H1 (cell line): ENCODE measurements around the gene ASTN2. TPM values are rescaled to one million over a fixed set of nuclear protein-coding genes. Genes with fewer than 3 reads are reported as not detected.

Experiments
- CTCF ChIA-PET: fragments of 300-600 bp; sonication (Branson Sonifier 250); formaldehyde crosslinking; loops from one replicate; lab custom pipeline; 2021; ENCODE audit not compliant: partially characterized antibody; lab: Charles Lee
- POLR2A ChIA-PET: fragments of 300-600 bp; sonication (Branson Sonifier 250); formaldehyde crosslinking; loops from one replicate; lab custom pipeline; 2021; ENCODE audit warnings: inconsistent platforms; ENCODE audit not compliant: partially characterized antibody; lab: Charles Lee
- DNase-seq, 2 experiments: peaks; one replicate each; pipeline versions ENCODE4 v3.0.0 to v3.0.0-alpha.2; 2010 to 2022; ENCODE audit warnings: low spot score in 2 of 2, low read depth in 1 of 2, mixed read lengths in 1 of 2
- FAIRE-seq: peaks from 2 replicates; lab custom pipeline; 2011; peaks lifted over from hg19 to GRCh38; lab: Jason Lieb, UNC
- H2AFZ ChIP-seq: 2 replicates; pipeline ENCODE4 v1.8.1; 2012; ENCODE audit warnings: low read length, inconsistent platforms
- H2AK5ac ChIP-seq: 2 replicates; pipeline ENCODE4 v1.6.1; 2013; ENCODE audit warnings: low read depth, low read length
- H2BK120ac ChIP-seq: replicated peaks from 2 replicates; pipeline ENCODE3; 2013; ENCODE audit warnings: low read depth, low read length, inconsistent platforms
- H2BK12ac ChIP-seq: 2 replicates; pipeline ENCODE4 v1.6.1; 2013; ENCODE audit warnings: low read depth, low read length
- H2BK15ac ChIP-seq: 2 replicates; pipeline ENCODE4 v1.6.1; 2013; ENCODE audit warnings: low read length
- H2BK20ac ChIP-seq: 2 replicates; pipeline ENCODE4 v1.6.1; 2013; ENCODE audit warnings: low read length
- H2BK5ac ChIP-seq: 2 replicates; pipeline ENCODE4 v1.6.1; 2013; ENCODE audit warnings: low read depth, low read length
- H3K14ac ChIP-seq: 2 replicates; pipeline ENCODE4 v1.6.1; 2013; ENCODE audit warnings: inconsistent platforms; ENCODE audit not compliant: insufficient read length
- H3K18ac ChIP-seq: 2 replicates; pipeline ENCODE4 v1.6.1; 2013; ENCODE audit warnings: low read length; ENCODE audit errors: extremely low read depth
- H3K23ac ChIP-seq: 2 replicates; pipeline ENCODE4 v1.6.1; 2013; ENCODE audit warnings: inconsistent platforms; ENCODE audit not compliant: insufficient read length
- H3K23me2 ChIP-seq: 2 replicates; pipeline ENCODE4 v1.6.1; 2013; ENCODE audit warnings: low read depth, low read length
- H3K27ac ChIP-seq: 2 replicates; pipeline ENCODE4 v1.6.1; 2011; ENCODE audit warnings: low read depth, low read length, inconsistent platforms
- H3K27me3 ChIP-seq, 4 experiments: replicated peaks in 1 of 4; 1 replicate in 1 of 4; 2 replicates in 3 of 4; pipeline versions ENCODE4 v1.6.1 to v1.8.1; 2011 to 2013; ENCODE audit warnings: low read length in 3 of 4, mild to moderate bottlenecking in 3 of 4, inconsistent platforms in 2 of 4, mixed read lengths in 2 of 4, moderate library complexity in 1 of 4; ENCODE audit not compliant: control insufficient read depth in 3 of 4, insufficient read depth in 3 of 4; ENCODE audit errors: extremely low read depth in 1 of 4
- H3K36me3 ChIP-seq, 4 experiments: 2 replicates each; pipeline versions ENCODE4 v1.6.1 to v1.8.1; 2011 to 2013; ENCODE audit warnings: mild to moderate bottlenecking in 4 of 4, low read length in 3 of 4, moderate library complexity in 2 of 4, control low read depth in 1 of 4, inconsistent platforms in 1 of 4; ENCODE audit not compliant: insufficient read depth in 4 of 4, control insufficient read depth in 2 of 4
- H3K4ac ChIP-seq: replicated peaks from 2 replicates; pipeline ENCODE3; 2013; ENCODE audit warnings: low read length, low read depth, mixed read lengths, inconsistent platforms; ENCODE audit not compliant: insufficient read length
- H3K4me1 ChIP-seq, 4 experiments: replicated peaks in 1 of 4; 1 replicate in 1 of 4; 2 replicates in 3 of 4; pipeline versions ENCODE4 v1.6.1 to v1.8.1; 2011 to 2013; ENCODE audit warnings: low read length in 3 of 4, inconsistent platforms in 2 of 4, mixed read lengths in 1 of 4; ENCODE audit not compliant: insufficient read depth in 4 of 4, control insufficient read depth in 3 of 4
- H3K4me2 ChIP-seq, 2 experiments: 2 replicates each; pipeline versions ENCODE4 v1.6.1 to v1.8.1; 2011 to 2013; ENCODE audit warnings: low read depth in 2 of 2, low read length in 2 of 2, control low read depth in 1 of 2, inconsistent platforms in 1 of 2, mild to moderate bottlenecking in 1 of 2; ENCODE audit not compliant: insufficient read depth in 1 of 2
- H3K4me3 ChIP-seq, 4 experiments: fragments of 200-600, 300-600 bp in 1 of 4; sonication (generic), shearing (Covaris generic), sonication (Bioruptor Twin) in 1 of 4; 2 replicates each; pipeline versions ENCODE4 v1.5.1 to v1.8.1; 2011 to 2016; ENCODE audit warnings: low read length in 4 of 4, low read depth in 3 of 4, control low read depth in 2 of 4, inconsistent platforms in 2 of 4, mild to moderate bottlenecking in 2 of 4, mixed read lengths in 1 of 4, moderate library complexity in 1 of 4; ENCODE audit not compliant: insufficient read depth in 2 of 4; ENCODE audit errors: extremely low read depth in 1 of 4
- H3K56ac ChIP-seq: replicated peaks from 2 replicates; pipeline ENCODE3; 2013; ENCODE audit warnings: low read depth, mild to moderate bottlenecking, mixed read lengths, low read length, inconsistent platforms; ENCODE audit not compliant: insufficient read length
- H3K79me1 ChIP-seq: 2 replicates; pipeline ENCODE4 v1.6.1; 2013; ENCODE audit warnings: low read depth, low read length, control low read depth
- H3K79me2 ChIP-seq, 2 experiments: 2 replicates each; pipeline versions ENCODE4 v1.6.1 to v1.8.1; 2012 to 2013; ENCODE audit warnings: low read length in 2 of 2, mild to moderate bottlenecking in 2 of 2, inconsistent platforms in 1 of 2; ENCODE audit not compliant: insufficient read depth in 2 of 2, control insufficient read depth in 1 of 2
- H3K9ac ChIP-seq, 4 experiments: replicated peaks in 1 of 4; 1 replicate in 1 of 4; 2 replicates in 3 of 4; pipeline versions ENCODE4 v1.6.1 to v1.8.1; 2011 to 2013; ENCODE audit warnings: low read depth in 3 of 4, low read length in 3 of 4, control low read depth in 2 of 4, mild to moderate bottlenecking in 2 of 4, moderate library complexity in 2 of 4, inconsistent platforms in 1 of 4; ENCODE audit errors: extremely low read depth in 1 of 4
- H3K9me3 ChIP-seq, 2 experiments: 2 replicates each; pipeline versions ENCODE4 v1.6.1 to v1.8.1; 2012 to 2013; ENCODE audit warnings: mild to moderate bottlenecking in 2 of 2, moderate library complexity in 2 of 2, control low read depth in 1 of 2, inconsistent platforms in 1 of 2, low read depth in 1 of 2, low read length in 1 of 2, mixed read lengths in 1 of 2; ENCODE audit not compliant: insufficient read depth in 2 of 2
- H4K20me1 ChIP-seq, 2 experiments: replicated peaks in 1 of 2; 2 replicates each; pipeline versions ENCODE3 to v1.8.1; 2011 to 2013; ENCODE audit warnings: inconsistent platforms in 2 of 2, low read length in 2 of 2, mild to moderate bottlenecking in 1 of 2; ENCODE audit not compliant: insufficient read depth in 2 of 2, control insufficient read depth in 1 of 2
- H4K5ac ChIP-seq: 2 replicates; pipeline ENCODE4 v1.6.1; 2013; ENCODE audit warnings: low read length, low read depth, mixed read lengths, inconsistent platforms; ENCODE audit not compliant: insufficient read length
- H4K8ac ChIP-seq: 2 replicates; pipeline ENCODE4 v1.8.0; 2013; ENCODE audit warnings: mild to moderate bottlenecking, moderate library complexity, low read length, inconsistent platforms; ENCODE audit not compliant: insufficient read depth; ENCODE audit errors: extremely low read depth
- H4K91ac ChIP-seq: replicated peaks from 2 replicates; pipeline ENCODE3; 2013; ENCODE audit warnings: low read length, mixed read lengths, inconsistent platforms; ENCODE audit not compliant: insufficient read length
- ATF3 ChIP-seq: IDR thresholded peaks from 2 replicates; pipeline ENCODE4 v1.6.1; 2011; ENCODE audit warnings: low read depth, mild to moderate bottlenecking, low read length; ENCODE audit not compliant: insufficient read depth
- BCL11A ChIP-seq, 2 experiments: IDR thresholded peaks; one replicate each; pipeline ENCODE4 v1.6.1; 2011; ENCODE audit warnings: low read depth in 2 of 2, low read length in 2 of 2, mild to moderate bottlenecking in 2 of 2
- CTCF ChIP-seq, 3 experiments: IDR thresholded peaks; 1 replicate in 2 of 3; 2 replicates in 1 of 3; pipeline versions ENCODE4 v1.5.1 to v1.6.1; 2011; ENCODE audit warnings: low read length in 3 of 3, mild to moderate bottlenecking in 3 of 3, inconsistent platforms in 2 of 3, low read depth in 1 of 3, moderate library complexity in 1 of 3; ENCODE audit not compliant: insufficient read depth in 1 of 3; ENCODE audit errors: control extremely low read depth in 1 of 3
- FOSL1 ChIP-seq: IDR thresholded peaks from 2 replicates; pipeline ENCODE4 v1.6.1; 2011; ENCODE audit warnings: mild to moderate bottlenecking, low read depth, low read length, moderate library complexity; ENCODE audit not compliant: insufficient read depth
- JUN ChIP-seq: IDR thresholded peaks from 2 replicates; pipeline ENCODE4 v1.6.1; 2011; ENCODE audit warnings: low read depth, mild to moderate bottlenecking, improper control_type of control experiment, low read length
- JUND ChIP-seq: IDR thresholded peaks from 2 replicates; pipeline ENCODE4 v1.6.1; 2011; ENCODE audit warnings: mild to moderate bottlenecking, improper control_type of control experiment, low read length
- KDM4A ChIP-seq: IDR thresholded peaks from one replicate; pipeline ENCODE4 v1.7.1; 2012; ENCODE audit warnings: low read depth, mild to moderate bottlenecking, moderate library complexity, low read length, inconsistent platforms; ENCODE audit not compliant: severe bottlenecking
- PHF8 ChIP-seq: fragments of 200-600 bp; sonication (generic); conservative IDR thresholded peaks from 2 replicates; pipeline ENCODE4 v1.7.1; 2012; ENCODE audit warnings: low read depth, mild to moderate bottlenecking, inconsistent platforms, low read length, moderate library complexity
- SAP30 ChIP-seq: fragments of 300-600 bp; sonication (generic); IDR thresholded peaks from 2 replicates; pipeline ENCODE4 v1.7.1; 2012; ENCODE audit warnings: low read length, moderate library complexity, mild to moderate bottlenecking, inconsistent platforms; ENCODE audit not compliant: insufficient read depth, insufficient replicate concordance
- SIRT6 ChIP-seq: IDR thresholded peaks from one replicate; pipeline ENCODE4 v1.7.1; 2012; ENCODE audit warnings: low read length, inconsistent platforms
- TAF7 ChIP-seq: optimal IDR thresholded peaks from 2 replicates; pipeline ENCODE3; 2011; ENCODE audit warnings: low read depth, mild to moderate bottlenecking, inconsistent platforms, low read length, moderate library complexity, borderline replicate concordance
- WGBS, 2 experiments: shearing (Covaris generic) in 1 of 2; methylation state at CpG; one replicate each; pipeline versions ENCODE4 v1.1.6 to v1.1.7; 2013 to 2015; ENCODE audit warnings: low lambda C conversion rate in 2 of 2, mixed read lengths in 2 of 2, inconsistent platforms in 1 of 2, low coverage in 1 of 2, missing lambda C conversion rate in 1 of 2; ENCODE audit not compliant: insufficient replicate concordance in 2 of 2, insufficient coverage in 1 of 2, insufficient read length in 1 of 2; ENCODE audit errors: extremely low coverage in 1 of 2, missing lambda C conversion rate in 1 of 2; 5-methylcytosine and 5-hydroxymethylcytosine counted together
- polyA plus RNA-seq, 7 experiments: library from polyadenylated mRNA; depleted of rRNA in 3 of 7; stranded (reverse) in 5 of 7; unstranded in 2 of 7; fragments of >200 nt in 5 of 7; fragments of 200-250 nt in 2 of 7; gene quantifications; 1 replicate in 5 of 7; 2 replicates in 1 of 7; 4 replicates in 1 of 7; pipeline versions ENCODE4 v1.2.1 to v1.2.3, GENCODE V29; 2011 to 2013; ENCODE audit warnings: missing spikeins in 2 of 7, mixed read lengths in 2 of 7
- total RNA-seq: library from RNA; stranded (reverse); fragmentation: NEBNext Ultra II Directional; extraction: Animal tissue kit (Norgen Biotek cat#: 25700); gene quantifications from 2 replicates; pipeline ENCODE4 v1.2.1, GENCODE V29; 2021

ASTN2 gene
- total and polyA plus RNA-seq, 2 of the 8 experiments (the other 6 are each of a cell fraction or from before 2014, with no cell fraction given): 8.2 to 13.7 TPM

- Histone ChIP-seq H3K14ac (no peak overlapping the region), H3K79me2 (no peaks in the 10 kb centered on the region), H3K56ac (no peak overlapping the region), H4K5ac (no peak overlapping the region), H3K36me3 (no peaks in the 10 kb centered on the region), H3K4me1 (no peaks in the 10 kb centered on the region), H3K27me3 (no peaks in the 10 kb centered on the region), H3K4me2 (no peak overlapping the region), H3K9me3 (no peaks in the 10 kb centered on the region), H4K8ac (no peak overlapping the region), H2AK5ac (no peak overlapping the region), H3K18ac (no peak overlapping the region), H3K23me2 (no peaks in the 10 kb centered on the region), H3K4ac (no peak overlapping the region), H3K9ac (no peak overlapping the region), H3K79me1 (no peaks in the 10 kb centered on the region), H2BK120ac (no peak overlapping the region), H2BK20ac (no peak overlapping the region), H2AFZ (no peak overlapping the region), H2BK5ac (no peak overlapping the region), H3K4me3 (no peak overlapping the region), H4K91ac (no peak overlapping the region), H2BK15ac (no peak overlapping the region), H2BK12ac (no peak overlapping the region), H3K23ac (no peak overlapping the region), H4K20me1 (no peaks in the 10 kb centered on the region), H3K27ac (no peak overlapping the region)
- DNase-seq (no peak), FAIRE-seq (no peak)
- ChIA-PET POLR2A (no interaction called here), CTCF (interaction anchor here (0.8 to 2.0 kb wide), 4 partner anchors 9 to 111 kb away, joined by 3 to 6 read pairs (median 4); no protein-coding TSS in a partner anchor)
- WGBS, 2 experiments: 91% methylated on average over 3 of the region's 3 CpGs; no CpG with 5 or more reads in 1 of the 2 experiments
- TF ChIP-seq JUN (no peak), PHF8 (no peak), JUND (no peak), SAP30 (no peak), ATF3 (no peak), FOSL1 (no peak), TAF7 (no peak), CTCF (IDR thresholded peaks at IDR 0.05; ENCODE audit: control extremely low read depth in 1 of 3, insufficient read depth in 1 of 3, low read depth in 1 of 3, low read length in 3 of 3) (no peak), SIRT6 (no peak), BCL11A (IDR thresholded peaks at IDR 0.05; ENCODE audit: low read depth in 2 of 2, low read length in 2 of 2) (no peak), KDM4A (no peak)
Observed at GRCh38 chr9:116749176-116749575, 665.7 kb downstream of the ASTN2 start.
